C4-2B (cell line): ENCODE results near the gene HDAC4.

Experiments
- ZFX ChIP-seq: fragments of 450-650 bp; IDR thresholded peaks from 2 replicates; pipeline ENCODE4 v1.6.1; 2017
- TF ChIP-seq, protein P1 (sequence below): fragments of 450-650 bp; conservative IDR thresholded peaks from 2 replicates; pipeline ENCODE4 v1.5.1; 2017; ENCODE audit warnings: mild to moderate bottlenecking

DNA sequence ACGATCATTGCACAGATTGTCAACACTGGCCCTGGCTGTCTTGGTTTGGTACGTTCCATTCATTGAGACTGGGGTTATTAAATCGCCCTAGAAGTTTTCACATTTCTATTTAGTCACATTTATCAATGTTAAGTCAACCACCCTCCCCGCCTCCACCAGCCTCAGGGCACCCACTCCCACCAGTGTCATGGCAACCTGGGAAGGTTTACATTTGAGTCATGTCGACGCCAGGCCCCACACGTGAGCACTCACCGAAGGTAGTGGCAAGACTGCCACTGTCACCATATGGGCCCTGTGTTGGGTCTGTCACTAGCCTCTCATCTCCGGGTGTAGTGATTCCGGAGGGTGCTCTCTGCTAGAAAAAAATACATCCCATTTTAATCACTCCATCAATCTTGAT is 358.8 kb downstream of the HDAC4 start:
- TF ChIP-seq, protein P1, sequence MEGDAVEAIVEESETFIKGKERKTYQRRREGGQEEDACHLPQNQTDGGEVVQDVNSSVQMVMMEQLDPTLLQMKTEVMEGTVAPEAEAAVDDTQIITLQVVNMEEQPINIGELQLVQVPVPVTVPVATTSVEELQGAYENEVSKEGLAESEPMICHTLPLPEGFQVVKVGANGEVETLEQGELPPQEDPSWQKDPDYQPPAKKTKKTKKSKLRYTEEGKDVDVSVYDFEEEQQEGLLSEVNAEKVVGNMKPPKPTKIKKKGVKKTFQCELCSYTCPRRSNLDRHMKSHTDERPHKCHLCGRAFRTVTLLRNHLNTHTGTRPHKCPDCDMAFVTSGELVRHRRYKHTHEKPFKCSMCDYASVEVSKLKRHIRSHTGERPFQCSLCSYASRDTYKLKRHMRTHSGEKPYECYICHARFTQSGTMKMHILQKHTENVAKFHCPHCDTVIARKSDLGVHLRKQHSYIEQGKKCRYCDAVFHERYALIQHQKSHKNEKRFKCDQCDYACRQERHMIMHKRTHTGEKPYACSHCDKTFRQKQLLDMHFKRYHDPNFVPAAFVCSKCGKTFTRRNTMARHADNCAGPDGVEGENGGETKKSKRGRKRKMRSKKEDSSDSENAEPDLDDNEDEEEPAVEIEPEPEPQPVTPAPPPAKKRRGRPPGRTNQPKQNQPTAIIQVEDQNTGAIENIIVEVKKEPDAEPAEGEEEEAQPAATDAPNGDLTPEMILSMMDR: no peak
- TF ChIP-seq ZFX: no peak
